ENCODE data around the gene DCAF8.

The DCAF8 gene

DNA sequence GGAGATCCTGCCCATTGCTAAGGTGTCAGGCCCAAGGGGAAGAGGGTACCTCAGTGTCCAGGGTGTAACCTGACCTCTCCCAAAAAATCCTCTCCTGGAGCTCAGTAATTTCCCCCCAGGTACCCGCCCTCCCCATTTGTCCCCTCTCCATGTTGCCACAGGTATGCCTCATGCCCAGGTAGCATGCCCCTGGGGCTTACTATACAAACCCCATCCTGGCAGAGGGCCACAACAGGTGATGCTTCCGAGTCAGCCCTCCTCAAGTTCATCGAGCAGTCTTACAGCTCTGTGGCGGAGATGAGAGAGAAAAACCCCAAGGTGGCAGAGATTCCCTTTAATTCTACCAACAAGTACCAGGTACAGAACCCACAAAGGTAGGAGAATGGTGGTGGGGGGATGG lies 95.3 kb downstream of the DCAF8 start:
- Histone ChIP-seq H3K4me1 (ENCODE audit: control insufficient read depth in 1 of 2, insufficient read depth in 1 of 2, low read depth in 1 of 2, low read length in 1 of 2) (peaks cover 18 to 27% of the 10 kb centered on the region in 2 experiments), H3K36me3 (no peaks in the 10 kb centered on the region), H3K4me3 (ENCODE audit: low read depth in 1 of 2, low read length in 1 of 2) (no peak overlapping the region), H3K27ac (no peak overlapping the region), H3K27me3 (peaks cover 34% of the 10 kb centered on the region), H3K9me3 (no peaks in the 10 kb centered on the region)
- TF ChIP-seq, protein P1, sequence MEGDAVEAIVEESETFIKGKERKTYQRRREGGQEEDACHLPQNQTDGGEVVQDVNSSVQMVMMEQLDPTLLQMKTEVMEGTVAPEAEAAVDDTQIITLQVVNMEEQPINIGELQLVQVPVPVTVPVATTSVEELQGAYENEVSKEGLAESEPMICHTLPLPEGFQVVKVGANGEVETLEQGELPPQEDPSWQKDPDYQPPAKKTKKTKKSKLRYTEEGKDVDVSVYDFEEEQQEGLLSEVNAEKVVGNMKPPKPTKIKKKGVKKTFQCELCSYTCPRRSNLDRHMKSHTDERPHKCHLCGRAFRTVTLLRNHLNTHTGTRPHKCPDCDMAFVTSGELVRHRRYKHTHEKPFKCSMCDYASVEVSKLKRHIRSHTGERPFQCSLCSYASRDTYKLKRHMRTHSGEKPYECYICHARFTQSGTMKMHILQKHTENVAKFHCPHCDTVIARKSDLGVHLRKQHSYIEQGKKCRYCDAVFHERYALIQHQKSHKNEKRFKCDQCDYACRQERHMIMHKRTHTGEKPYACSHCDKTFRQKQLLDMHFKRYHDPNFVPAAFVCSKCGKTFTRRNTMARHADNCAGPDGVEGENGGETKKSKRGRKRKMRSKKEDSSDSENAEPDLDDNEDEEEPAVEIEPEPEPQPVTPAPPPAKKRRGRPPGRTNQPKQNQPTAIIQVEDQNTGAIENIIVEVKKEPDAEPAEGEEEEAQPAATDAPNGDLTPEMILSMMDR (IDR thresholded peaks at IDR 0.05) = no peak

DNA sequence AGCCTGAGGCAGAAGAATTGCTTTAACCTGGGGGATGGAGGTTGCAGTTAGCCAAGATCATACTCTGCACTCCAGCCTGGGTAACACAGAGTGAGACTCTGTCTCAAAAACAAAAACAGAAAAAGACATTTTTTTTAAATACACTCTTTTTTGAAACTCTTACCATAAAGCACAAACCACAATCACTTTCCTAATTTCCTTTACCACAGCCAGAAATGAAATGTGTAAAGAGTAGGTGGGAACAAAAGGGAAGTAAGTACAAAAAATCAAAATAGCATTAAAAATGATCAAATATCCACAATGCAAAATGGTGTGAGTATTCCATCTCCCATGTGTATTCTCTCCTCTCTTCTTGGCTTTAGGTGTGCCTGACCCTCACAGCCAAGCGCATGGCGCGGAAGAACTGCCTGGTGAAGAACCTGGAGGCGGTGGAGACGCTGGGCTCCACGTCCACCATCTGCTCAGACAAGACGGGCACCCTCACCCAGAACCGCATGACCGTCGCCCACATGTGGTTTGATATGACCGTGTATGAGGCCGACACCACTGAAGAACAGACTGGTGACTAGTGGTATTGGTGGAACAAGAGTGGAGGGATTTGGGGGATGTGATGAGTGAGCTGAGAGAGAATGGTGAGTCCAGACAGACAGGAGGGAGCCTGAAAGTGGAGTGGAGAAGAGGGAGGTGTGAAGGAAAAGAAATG lies 96.0 kb downstream of the DCAF8 start:
- TF ChIP-seq, protein P1 (IDR thresholded peaks at IDR 0.05) = no peak

More for the DNA sequence above, 96.0 kb downstream of the DCAF8 start:
- Histone ChIP-seq H3K27me3 (peaks cover 30% of the 10 kb centered on the region), H3K36me3 (no peaks in the 10 kb centered on the region), H3K27ac (no peak overlapping the region), H3K4me3 (ENCODE audit: low read depth in 1 of 2, low read length in 1 of 2) (no peak overlapping the region), H3K9me3 (no peaks in the 10 kb centered on the region), H3K4me1 (ENCODE audit: control insufficient read depth in 1 of 2, insufficient read depth in 1 of 2, low read depth in 1 of 2, low read length in 1 of 2) (peaks cover 18 to 27% of the 10 kb centered on the region in 2 experiments)
